ENCODE data around the gene ING2. TPM values are rescaled to one million over a fixed set of nuclear protein-coding genes. Genes with fewer than 3 reads are reported as not detected.

ING2 gene
- total and polyA plus RNA-seq, 10 of the 15 experiments (the other 5 are each of a cell fraction or from before 2014, with no cell fraction given), result 3.3 to 16.1 (median 10.9) TPM

DNA sequence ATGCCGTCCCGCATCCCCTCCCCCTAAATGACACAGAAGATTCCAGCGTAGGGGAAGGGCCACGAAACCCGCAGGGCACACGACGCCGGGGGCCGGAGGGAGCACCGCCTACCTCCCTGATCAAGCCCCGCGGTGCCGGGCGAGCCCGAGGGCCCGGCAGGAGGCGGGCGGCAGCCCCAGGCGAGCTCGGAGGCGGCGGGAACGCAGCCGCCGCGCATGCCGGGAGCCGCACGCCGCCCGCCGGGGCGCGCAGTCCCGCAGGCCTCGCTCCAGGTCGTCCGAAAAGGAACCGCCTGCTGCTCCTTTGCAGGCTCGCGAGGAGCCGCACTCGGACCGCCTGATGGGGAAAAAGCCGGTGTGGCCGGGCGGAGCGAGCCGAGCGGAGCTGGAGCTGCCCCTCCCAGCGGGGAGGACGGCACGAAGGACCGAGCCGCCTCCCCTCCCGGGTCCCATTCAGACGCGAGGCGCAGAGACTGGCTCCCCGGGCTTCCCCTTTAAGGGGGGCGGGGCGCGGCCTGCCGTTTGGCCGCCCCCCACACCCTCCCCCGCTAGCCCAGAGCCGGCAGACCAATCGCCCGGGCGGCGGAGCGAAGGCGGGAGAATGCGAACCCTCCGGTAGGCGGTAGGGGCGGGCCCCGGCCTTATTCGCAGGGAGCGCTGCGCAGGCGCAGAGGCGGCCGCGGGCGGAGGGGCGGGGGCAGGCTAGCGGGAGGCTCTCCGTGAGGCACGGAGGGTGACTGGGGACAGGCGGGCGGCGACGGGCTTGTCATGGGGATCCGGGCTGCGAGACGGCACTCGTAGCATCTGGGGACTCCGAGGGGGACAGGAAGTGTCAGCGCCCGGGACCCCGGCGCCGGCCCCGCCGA, 561 bp upstream of the ING2 start (continued):
- no peak for TF ChIP-seq KAT2A (conservative IDR thresholded peaks at IDR 0.05; ENCODE audit: control insufficient read depth, low read depth, low read length)
- TF ChIP-seq, protein P1, sequence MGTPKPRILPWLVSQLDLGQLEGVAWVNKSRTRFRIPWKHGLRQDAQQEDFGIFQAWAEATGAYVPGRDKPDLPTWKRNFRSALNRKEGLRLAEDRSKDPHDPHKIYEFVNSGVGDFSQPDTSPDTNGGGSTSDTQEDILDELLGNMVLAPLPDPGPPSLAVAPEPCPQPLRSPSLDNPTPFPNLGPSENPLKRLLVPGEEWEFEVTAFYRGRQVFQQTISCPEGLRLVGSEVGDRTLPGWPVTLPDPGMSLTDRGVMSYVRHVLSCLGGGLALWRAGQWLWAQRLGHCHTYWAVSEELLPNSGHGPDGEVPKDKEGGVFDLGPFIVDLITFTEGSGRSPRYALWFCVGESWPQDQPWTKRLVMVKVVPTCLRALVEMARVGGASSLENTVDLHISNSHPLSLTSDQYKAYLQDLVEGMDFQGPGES (IDR thresholded peaks at IDR 0.05), result 0 out of 2 replicates have a peak, but pooled peaks have one; percentile 20
- TF ChIP-seq FOXK2 (IDR thresholded peaks at IDR 0.05), result no peak
- TF ChIP-seq, protein P2, sequence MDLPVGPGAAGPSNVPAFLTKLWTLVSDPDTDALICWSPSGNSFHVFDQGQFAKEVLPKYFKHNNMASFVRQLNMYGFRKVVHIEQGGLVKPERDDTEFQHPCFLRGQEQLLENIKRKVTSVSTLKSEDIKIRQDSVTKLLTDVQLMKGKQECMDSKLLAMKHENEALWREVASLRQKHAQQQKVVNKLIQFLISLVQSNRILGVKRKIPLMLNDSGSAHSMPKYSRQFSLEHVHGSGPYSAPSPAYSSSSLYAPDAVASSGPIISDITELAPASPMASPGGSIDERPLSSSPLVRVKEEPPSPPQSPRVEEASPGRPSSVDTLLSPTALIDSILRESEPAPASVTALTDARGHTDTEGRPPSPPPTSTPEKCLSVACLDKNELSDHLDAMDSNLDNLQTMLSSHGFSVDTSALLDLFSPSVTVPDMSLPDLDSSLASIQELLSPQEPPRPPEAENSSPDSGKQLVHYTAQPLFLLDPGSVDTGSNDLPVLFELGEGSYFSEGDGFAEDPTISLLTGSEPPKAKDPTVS (IDR thresholded peaks at IDR 0.05; ENCODE audit: low read depth, low read length), result no peak
- TF ChIP-seq TARDBP (IDR thresholded peaks at IDR 0.05; ENCODE audit: borderline replicate concordance), result no peak; the same call in 1 of the 2 replicates
- no peak for TF ChIP-seq TCF7 (IDR thresholded peaks at IDR 0.05; ENCODE audit: borderline replicate concordance)
- no peak for TF ChIP-seq EP300 (IDR thresholded peaks at IDR 0.05; ENCODE audit: borderline replicate concordance in 1 of 2, control insufficient read depth in 1 of 2, low read depth in 2 of 2, low read length in 2 of 2)
- TF ChIP-seq, protein P3, sequence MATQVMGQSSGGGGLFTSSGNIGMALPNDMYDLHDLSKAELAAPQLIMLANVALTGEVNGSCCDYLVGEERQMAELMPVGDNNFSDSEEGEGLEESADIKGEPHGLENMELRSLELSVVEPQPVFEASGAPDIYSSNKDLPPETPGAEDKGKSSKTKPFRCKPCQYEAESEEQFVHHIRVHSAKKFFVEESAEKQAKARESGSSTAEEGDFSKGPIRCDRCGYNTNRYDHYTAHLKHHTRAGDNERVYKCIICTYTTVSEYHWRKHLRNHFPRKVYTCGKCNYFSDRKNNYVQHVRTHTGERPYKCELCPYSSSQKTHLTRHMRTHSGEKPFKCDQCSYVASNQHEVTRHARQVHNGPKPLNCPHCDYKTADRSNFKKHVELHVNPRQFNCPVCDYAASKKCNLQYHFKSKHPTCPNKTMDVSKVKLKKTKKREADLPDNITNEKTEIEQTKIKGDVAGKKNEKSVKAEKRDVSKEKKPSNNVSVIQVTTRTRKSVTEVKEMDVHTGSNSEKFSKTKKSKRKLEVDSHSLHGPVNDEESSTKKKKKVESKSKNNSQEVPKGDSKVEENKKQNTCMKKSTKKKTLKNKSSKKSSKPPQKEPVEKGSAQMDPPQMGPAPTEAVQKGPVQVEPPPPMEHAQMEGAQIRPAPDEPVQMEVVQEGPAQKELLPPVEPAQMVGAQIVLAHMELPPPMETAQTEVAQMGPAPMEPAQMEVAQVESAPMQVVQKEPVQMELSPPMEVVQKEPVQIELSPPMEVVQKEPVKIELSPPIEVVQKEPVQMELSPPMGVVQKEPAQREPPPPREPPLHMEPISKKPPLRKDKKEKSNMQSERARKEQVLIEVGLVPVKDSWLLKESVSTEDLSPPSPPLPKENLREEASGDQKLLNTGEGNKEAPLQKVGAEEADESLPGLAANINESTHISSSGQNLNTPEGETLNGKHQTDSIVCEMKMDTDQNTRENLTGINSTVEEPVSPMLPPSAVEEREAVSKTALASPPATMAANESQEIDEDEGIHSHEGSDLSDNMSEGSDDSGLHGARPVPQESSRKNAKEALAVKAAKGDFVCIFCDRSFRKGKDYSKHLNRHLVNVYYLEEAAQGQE (IDR thresholded peaks at IDR 0.05; ENCODE audit: low read depth, low read length), result no peak
- TF ChIP-seq, protein P4, sequence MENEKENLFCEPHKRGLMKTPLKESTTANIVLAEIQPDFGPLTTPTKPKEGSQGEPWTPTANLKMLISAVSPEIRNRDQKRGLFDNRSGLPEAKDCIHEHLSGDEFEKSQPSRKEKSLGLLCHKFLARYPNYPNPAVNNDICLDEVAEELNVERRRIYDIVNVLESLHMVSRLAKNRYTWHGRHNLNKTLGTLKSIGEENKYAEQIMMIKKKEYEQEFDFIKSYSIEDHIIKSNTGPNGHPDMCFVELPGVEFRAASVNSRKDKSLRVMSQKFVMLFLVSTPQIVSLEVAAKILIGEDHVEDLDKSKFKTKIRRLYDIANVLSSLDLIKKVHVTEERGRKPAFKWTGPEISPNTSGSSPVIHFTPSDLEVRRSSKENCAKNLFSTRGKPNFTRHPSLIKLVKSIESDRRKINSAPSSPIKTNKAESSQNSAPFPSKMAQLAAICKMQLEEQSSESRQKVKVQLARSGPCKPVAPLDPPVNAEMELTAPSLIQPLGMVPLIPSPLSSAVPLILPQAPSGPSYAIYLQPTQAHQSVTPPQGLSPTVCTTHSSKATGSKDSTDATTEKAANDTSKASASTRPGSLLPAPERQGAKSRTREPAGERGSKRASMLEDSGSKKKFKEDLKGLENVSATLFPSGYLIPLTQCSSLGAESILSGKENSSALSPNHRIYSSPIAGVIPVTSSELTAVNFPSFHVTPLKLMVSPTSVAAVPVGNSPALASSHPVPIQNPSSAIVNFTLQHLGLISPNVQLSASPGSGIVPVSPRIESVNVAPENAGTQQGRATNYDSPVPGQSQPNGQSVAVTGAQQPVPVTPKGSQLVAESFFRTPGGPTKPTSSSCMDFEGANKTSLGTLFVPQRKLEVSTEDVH (IDR thresholded peaks at IDR 0.05; ENCODE audit: low read depth, partially characterized antibody), result no peak
- no peak for TF ChIP-seq HDAC6 (IDR thresholded peaks at IDR 0.05; ENCODE audit: unreplicated experiment)
- no peak for TF ChIP-seq PAX8 (IDR thresholded peaks at IDR 0.05)
- no peak for TF ChIP-seq SMAD5 (IDR thresholded peaks at IDR 0.05; ENCODE audit: low read depth)
- TF ChIP-seq, protein P5, sequence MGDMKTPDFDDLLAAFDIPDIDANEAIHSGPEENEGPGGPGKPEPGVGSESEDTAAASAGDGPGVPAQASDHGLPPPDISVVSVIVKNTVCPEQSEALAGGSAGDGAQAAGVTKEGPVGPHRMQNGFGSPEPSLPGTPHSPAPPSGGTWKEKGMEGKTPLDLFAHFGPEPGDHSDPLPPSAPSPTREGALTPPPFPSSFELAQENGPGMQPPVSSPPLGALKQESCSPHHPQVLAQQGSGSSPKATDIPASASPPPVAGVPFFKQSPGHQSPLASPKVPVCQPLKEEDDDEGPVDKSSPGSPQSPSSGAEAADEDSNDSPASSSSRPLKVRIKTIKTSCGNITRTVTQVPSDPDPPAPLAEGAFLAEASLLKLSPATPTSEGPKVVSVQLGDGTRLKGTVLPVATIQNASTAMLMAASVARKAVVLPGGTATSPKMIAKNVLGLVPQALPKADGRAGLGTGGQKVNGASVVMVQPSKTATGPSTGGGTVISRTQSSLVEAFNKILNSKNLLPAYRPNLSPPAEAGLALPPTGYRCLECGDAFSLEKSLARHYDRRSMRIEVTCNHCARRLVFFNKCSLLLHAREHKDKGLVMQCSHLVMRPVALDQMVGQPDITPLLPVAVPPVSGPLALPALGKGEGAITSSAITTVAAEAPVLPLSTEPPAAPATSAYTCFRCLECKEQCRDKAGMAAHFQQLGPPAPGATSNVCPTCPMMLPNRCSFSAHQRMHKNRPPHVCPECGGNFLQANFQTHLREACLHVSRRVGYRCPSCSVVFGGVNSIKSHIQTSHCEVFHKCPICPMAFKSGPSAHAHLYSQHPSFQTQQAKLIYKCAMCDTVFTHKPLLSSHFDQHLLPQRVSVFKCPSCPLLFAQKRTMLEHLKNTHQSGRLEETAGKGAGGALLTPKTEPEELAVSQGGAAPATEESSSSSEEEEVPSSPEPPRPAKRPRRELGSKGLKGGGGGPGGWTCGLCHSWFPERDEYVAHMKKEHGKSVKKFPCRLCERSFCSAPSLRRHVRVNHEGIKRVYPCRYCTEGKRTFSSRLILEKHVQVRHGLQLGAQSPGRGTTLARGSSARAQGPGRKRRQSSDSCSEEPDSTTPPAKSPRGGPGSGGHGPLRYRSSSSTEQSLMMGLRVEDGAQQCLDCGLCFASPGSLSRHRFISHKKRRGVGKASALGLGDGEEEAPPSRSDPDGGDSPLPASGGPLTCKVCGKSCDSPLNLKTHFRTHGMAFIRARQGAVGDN (IDR thresholded peaks at IDR 0.05), result peak; percentile 62
- peak; percentile 27; the same call in 1 of the 2 replicates for TF ChIP-seq RAD21 (IDR thresholded peaks at IDR 0.05; ENCODE audit: insufficient read depth, low read depth, low read length)
- peak; percentile 45; the same call in 1 of the 2 replicates for TF ChIP-seq MXI1 (IDR thresholded peaks at IDR 0.05; ENCODE audit: low read depth, low read length)
